Chondrocyte (in vitro differentiated cells): ENCODE measurements around the gene F2RL1. TPM values are rescaled to one million over a fixed set of nuclear protein-coding genes. Genes with fewer than 3 reads are reported as not detected.
"Not testable (repeated sequence)": the region's sequence is repeated elsewhere in the genome, so short reads cannot be mapped to it uniquely, and the experiment has no call there.

Experiments
- DNase-seq: peaks from one replicate; pipeline ENCODE4 v3.0.0; 2021; ENCODE audit warnings: mixed read lengths, low spot score
- H3K27ac Mint-ChIP-seq: one replicate; pipeline ENCODE4 v1.8.0; 2021; ENCODE audit warnings: mild to moderate bottlenecking, moderate library complexity, mixed read lengths; ENCODE audit not compliant: unreplicated experiment
- H3K27me3 Mint-ChIP-seq: 2 replicates; pipeline ENCODE4 v1.8.0; 2021; ENCODE audit warnings: low read depth, mixed read lengths
- H3K36me3 Mint-ChIP-seq: 2 replicates; pipeline ENCODE4 v1.8.0; 2021; ENCODE audit warnings: low read depth, mixed read lengths
- H3K4me1 Mint-ChIP-seq: 2 replicates; pipeline ENCODE4 v1.8.0; 2021; ENCODE audit warnings: low read depth, mild to moderate bottlenecking, mixed read lengths
- H3K4me3 Mint-ChIP-seq: one replicate; pipeline ENCODE4 v1.8.0; 2021; ENCODE audit warnings: mild to moderate bottlenecking, moderate library complexity, mixed read lengths; ENCODE audit not compliant: unreplicated experiment
- H3K9me3 Mint-ChIP-seq: 2 replicates; pipeline ENCODE4 v1.8.0; 2021; ENCODE audit warnings: low read depth, mixed read lengths
- total RNA-seq: library from RNA; stranded (reverse); gene quantifications from 3 replicates; pipeline ENCODE4 v1.2.1, GENCODE V29; 2021
- TF ChIP-seq, protein P1 (sequence below): fragments of 200-600 bp; sonication (generic); IDR thresholded peaks from 2 replicates; pipeline ENCODE4 v1.5.0; 2021; ENCODE audit warnings: antibody characterized with exemption, mild to moderate bottlenecking, moderate library complexity

F2RL1 gene
- total RNA-seq, 1 donor from 2014 or later: 1.2 TPM

- peaks cover 25% of the 10 kb centered on the region for H3K4me1 Mint-ChIP-seq
- DNase-seq: no peak
- no peaks in the 10 kb centered on the region for H3K9me3 Mint-ChIP-seq
- TF ChIP-seq, protein P1, sequence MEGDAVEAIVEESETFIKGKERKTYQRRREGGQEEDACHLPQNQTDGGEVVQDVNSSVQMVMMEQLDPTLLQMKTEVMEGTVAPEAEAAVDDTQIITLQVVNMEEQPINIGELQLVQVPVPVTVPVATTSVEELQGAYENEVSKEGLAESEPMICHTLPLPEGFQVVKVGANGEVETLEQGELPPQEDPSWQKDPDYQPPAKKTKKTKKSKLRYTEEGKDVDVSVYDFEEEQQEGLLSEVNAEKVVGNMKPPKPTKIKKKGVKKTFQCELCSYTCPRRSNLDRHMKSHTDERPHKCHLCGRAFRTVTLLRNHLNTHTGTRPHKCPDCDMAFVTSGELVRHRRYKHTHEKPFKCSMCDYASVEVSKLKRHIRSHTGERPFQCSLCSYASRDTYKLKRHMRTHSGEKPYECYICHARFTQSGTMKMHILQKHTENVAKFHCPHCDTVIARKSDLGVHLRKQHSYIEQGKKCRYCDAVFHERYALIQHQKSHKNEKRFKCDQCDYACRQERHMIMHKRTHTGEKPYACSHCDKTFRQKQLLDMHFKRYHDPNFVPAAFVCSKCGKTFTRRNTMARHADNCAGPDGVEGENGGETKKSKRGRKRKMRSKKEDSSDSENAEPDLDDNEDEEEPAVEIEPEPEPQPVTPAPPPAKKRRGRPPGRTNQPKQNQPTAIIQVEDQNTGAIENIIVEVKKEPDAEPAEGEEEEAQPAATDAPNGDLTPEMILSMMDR: no peak
- H3K36me3 Mint-ChIP-seq: no peaks in the 10 kb centered on the region
- H3K27me3 Mint-ChIP-seq: no peaks in the 10 kb centered on the region
- H3K27ac Mint-ChIP-seq: no peak overlapping the region
- H3K4me3 Mint-ChIP-seq: no peak overlapping the region
Measured at GRCh38 chr5:76808141-76808691, 10.6 kb upstream of the F2RL1 start.

DNA sequence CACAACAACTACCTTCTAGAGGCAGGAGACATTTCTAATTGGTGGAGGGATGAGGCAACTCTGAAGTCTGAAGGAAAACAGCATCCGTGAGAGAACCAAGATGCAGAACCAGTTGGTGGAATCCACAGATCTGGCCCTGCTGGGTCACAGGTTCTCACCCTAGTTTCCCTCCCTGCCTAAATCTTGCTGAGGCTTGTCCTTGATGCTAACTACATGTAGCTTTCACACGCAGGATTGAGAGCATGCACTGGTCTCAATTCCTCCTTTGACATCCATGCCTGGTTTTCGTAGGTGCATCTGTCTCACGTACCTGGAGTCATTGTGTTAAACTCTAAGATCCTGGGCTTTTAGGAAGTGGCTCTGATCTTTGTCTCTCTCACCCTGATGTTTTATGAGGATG, 9.7 kb upstream of the F2RL1 start:
- H3K9me3 Mint-ChIP-seq: no peaks in the 10 kb centered on the region
- H3K27ac Mint-ChIP-seq: no peak overlapping the region
- no peak for DNase-seq
- no peaks in the 10 kb centered on the region for H3K36me3 Mint-ChIP-seq
- peaks cover 27% of the 10 kb centered on the region for H3K4me1 Mint-ChIP-seq
- H3K27me3 Mint-ChIP-seq: no peaks in the 10 kb centered on the region
- TF ChIP-seq, protein P1: no peak
- no peak overlapping the region for H3K4me3 Mint-ChIP-seq

DNA sequence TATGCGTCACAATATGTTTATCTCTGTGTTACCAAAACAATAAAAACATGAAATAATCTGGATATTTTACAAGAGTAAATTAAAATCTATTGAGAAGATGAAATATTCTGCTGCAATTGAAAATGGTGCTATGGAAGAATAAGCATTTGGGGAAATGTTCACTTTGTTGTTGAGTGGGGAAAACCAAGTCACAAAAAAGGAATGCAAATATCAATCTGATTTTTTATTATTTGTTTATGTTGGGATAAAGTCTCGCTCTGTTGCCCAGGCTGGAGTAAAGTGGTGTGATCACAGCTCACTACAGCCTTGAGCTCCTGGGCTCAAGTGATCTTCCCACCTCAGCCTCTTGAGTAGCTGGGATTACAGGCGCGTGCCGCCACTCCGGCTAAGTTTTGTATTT, 8.6 kb upstream of the F2RL1 start:
- H3K9me3 Mint-ChIP-seq: no peaks in the 10 kb centered on the region
- no peak overlapping the region for H3K4me3 Mint-ChIP-seq
- TF ChIP-seq, protein P1: no peak
- peaks cover 30% of the 10 kb centered on the region for H3K4me1 Mint-ChIP-seq
- DNase-seq: no peak
- H3K36me3 Mint-ChIP-seq: no peaks in the 10 kb centered on the region
- no peak overlapping the region for H3K27ac Mint-ChIP-seq
- no peaks in the 10 kb centered on the region for H3K27me3 Mint-ChIP-seq

DNA sequence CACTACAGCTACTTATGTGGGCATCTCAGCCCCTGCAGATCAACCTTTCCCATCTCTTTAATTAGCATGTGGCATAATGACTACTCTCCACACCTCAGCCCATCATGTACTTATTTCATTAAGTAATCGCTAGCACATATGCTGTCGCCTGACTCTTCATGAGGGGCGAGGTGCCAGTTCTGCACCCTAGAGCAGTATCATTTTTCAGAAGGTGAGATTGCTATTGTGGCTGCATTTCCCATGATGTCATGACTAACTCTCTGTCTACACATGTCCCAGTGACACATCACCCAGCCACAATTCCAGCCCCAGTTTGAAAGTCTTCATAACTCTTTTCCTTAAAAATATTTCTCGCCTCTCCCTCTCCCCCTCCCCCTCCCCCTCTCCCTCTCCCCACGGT, 7.6 kb upstream of the F2RL1 start:
- DNase-seq: no peak
- TF ChIP-seq, protein P1: no peak
- peaks cover 24% of the 10 kb centered on the region for H3K4me1 Mint-ChIP-seq
- H3K27ac Mint-ChIP-seq: no peak overlapping the region
- H3K4me3 Mint-ChIP-seq: no peak overlapping the region
- no peaks in the 10 kb centered on the region for H3K36me3 Mint-ChIP-seq
- no peaks in the 10 kb centered on the region for H3K9me3 Mint-ChIP-seq
- H3K27me3 Mint-ChIP-seq: no peaks in the 10 kb centered on the region

DNA sequence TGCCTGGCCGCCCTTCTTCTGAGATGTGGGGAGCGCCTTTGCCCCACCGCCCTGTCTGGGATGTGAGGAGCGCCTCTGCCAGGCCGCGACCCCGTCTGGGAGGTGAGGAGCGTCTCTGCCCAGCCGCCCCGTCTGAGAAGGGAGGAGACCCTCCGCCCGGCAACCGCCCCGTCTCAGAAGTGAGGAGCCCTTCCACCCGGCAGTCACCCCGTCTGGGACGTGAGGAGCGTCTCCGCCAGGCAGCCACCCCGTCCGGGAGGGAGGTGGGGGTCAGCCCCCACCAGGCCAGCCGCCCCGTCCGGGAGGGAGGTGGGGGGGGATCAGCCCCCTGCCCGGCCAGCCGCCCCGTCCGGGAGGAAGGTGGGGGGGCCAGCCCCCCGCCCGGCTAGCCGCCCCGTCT, 6.6 kb upstream of the F2RL1 start:
- peaks cover 18% of the 10 kb centered on the region for H3K4me1 Mint-ChIP-seq
- H3K4me3 Mint-ChIP-seq, H3K27me3 Mint-ChIP-seq, H3K27ac Mint-ChIP-seq, H3K9me3 Mint-ChIP-seq, H3K36me3 Mint-ChIP-seq, DNase-seq: not testable (repeated sequence)

- H3K4me1 Mint-ChIP-seq: peaks cover 10% of the 10 kb centered on the region
- no peaks in the 10 kb centered on the region for H3K27me3 Mint-ChIP-seq
- H3K9me3 Mint-ChIP-seq: no peaks in the 10 kb centered on the region
- DNase-seq: no peak
- no peaks in the 10 kb centered on the region for H3K36me3 Mint-ChIP-seq
- TF ChIP-seq, protein P1: no peak
- no peak overlapping the region for H3K4me3 Mint-ChIP-seq
- H3K27ac Mint-ChIP-seq: peak overlapping the region; percentile 50
Measured at GRCh38 chr5:76813982-76814562, 4.8 kb upstream of the F2RL1 start.
